Naive B cell (primary cell): ENCODE measurements around the gene DNAJB5. TPM values are rescaled to one million over a fixed set of nuclear protein-coding genes. Genes with fewer than 3 reads are reported as not detected.
A peak's percentile ranks its signal among the peaks of the same experiment; 100 is the strongest.

Experiments used
- ATAC-seq, 2 donors: fragments of 150-1000 bp; cut with Tn5 transposase; 2 replicates each; pipeline ENCODE4 v1.10.0; 2021; ENCODE audit warnings: low read depth in 2 of 2, mild to moderate bottlenecking in 2 of 2, moderate library complexity in 2 of 2
- DNase-seq: peaks from one replicate; pipeline ENCODE4 v3.0.0; 2022
- H3K27ac Mint-ChIP-seq, 6 donors: one replicate each; pipeline ENCODE4 v1.8.0; 2020 to 2022; ENCODE audit warnings: mild to moderate bottlenecking in 6 of 6, mixed read lengths in 6 of 6, moderate library complexity in 5 of 6, inconsistent platforms in 2 of 6
- H3K27me3 Mint-ChIP-seq, 3 donors: one replicate each; pipeline ENCODE4 v1.8.0; 2021 to 2022; ENCODE audit warnings: mixed read lengths in 3 of 3, mild to moderate bottlenecking in 1 of 3
- H3K36me3 Mint-ChIP-seq, 2 donors: one replicate each; pipeline ENCODE4 v1.8.0; 2020 to 2022; ENCODE audit warnings: mixed read lengths in 2 of 2, inconsistent platforms in 1 of 2, mild to moderate bottlenecking in 1 of 2
- H3K4me1 Mint-ChIP-seq, 3 donors: one replicate each; pipeline ENCODE4 v1.8.0; 2020 to 2022; ENCODE audit warnings: mixed read lengths in 3 of 3, inconsistent platforms in 1 of 3, mild to moderate bottlenecking in 1 of 3, moderate library complexity in 1 of 3
- H3K4me3 Mint-ChIP-seq, 8 donors: one replicate each; pipeline ENCODE4 v1.8.0; 2020 to 2022; ENCODE audit warnings: mild to moderate bottlenecking in 8 of 8, mixed read lengths in 8 of 8, moderate library complexity in 8 of 8, inconsistent platforms in 2 of 8
- H3K9me3 Mint-ChIP-seq, 7 donors: one replicate each; pipeline ENCODE4 v1.8.0; 2020 to 2022; ENCODE audit warnings: mixed read lengths in 7 of 7, mild to moderate bottlenecking in 5 of 7, inconsistent platforms in 2 of 7, moderate library complexity in 1 of 7
- polyA plus RNA-seq, 6 donors: library from polyadenylated mRNA; unstranded; fragments of 300-500 nt; fragmentation: Illumina TruSeq; gene quantifications; one replicate each; pipeline ENCODE4 v1.2.3, GENCODE V29; 2021; ENCODE audit warnings: low read depth in 6 of 6

Gene DNAJB5
- polyA plus RNA-seq, 6 donors from 2014 or later, result 0.31 to 1.9 (median 1.4) TPM; not detected in 1

GRCh38 chr9:34964458-34964857 is 25.1 kb upstream of the DNAJB5 start:
- Mint-ChIP-seq H3K9me3 (no peaks in the 10 kb centered on the region), H3K27ac (peak overlapping the region in 1 of 6 donors; percentile 14), H3K36me3 (peaks cover 0 to 2% of the 10 kb centered on the region in 2 donors), H3K4me1 (no peaks in the 10 kb centered on the region), H3K4me3 (no peak overlapping the region), H3K27me3 (peaks cover 53 to 87% (median 56%) of the 10 kb centered on the region in 3 donors)
- no peak for ATAC-seq
- no peak for DNase-seq

GRCh38 chr9:34971146-34971811 is 18.3 kb upstream of the DNAJB5 start:
- H3K4me3 Mint-ChIP-seq, result no peak overlapping the region
- H3K36me3 Mint-ChIP-seq, result peaks cover 0 to 6% of the 10 kb centered on the region in 2 donors
- DNase-seq (no peak), ATAC-seq (no peak)
- H3K27ac Mint-ChIP-seq, result peak overlapping the region in 1 of 6 donors; percentile 47
- H3K4me1 Mint-ChIP-seq, result no peaks in the 10 kb centered on the region
- H3K9me3 Mint-ChIP-seq, result no peaks in the 10 kb centered on the region
- H3K27me3 Mint-ChIP-seq, result peaks cover 50 to 68% (median 53%) of the 10 kb centered on the region in 3 donors

- H3K27ac Mint-ChIP-seq, result no peak overlapping the region
- peaks cover 35 to 55% (median 48%) of the 10 kb centered on the region in 3 donors for H3K27me3 Mint-ChIP-seq
- no peaks in the 10 kb centered on the region for H3K4me1 Mint-ChIP-seq
- DNase-seq (no peak), ATAC-seq (no peak)
- no peaks in the 10 kb centered on the region for H3K9me3 Mint-ChIP-seq
- H3K4me3 Mint-ChIP-seq, result no peak overlapping the region
- peaks cover 0 to 3% of the 10 kb centered on the region in 2 donors for H3K36me3 Mint-ChIP-seq
Measured at GRCh38 chr9:34974664-34975063, 14.9 kb upstream of the DNAJB5 start.

GRCh38 chr9:34976441-34976840 is 13.1 kb upstream of the DNAJB5 start:
- H3K27me3 Mint-ChIP-seq, result peaks cover 25 to 45% (median 35%) of the 10 kb centered on the region in 3 donors
- ATAC-seq (no peak), DNase-seq (no peak)
- no peak overlapping the region for H3K4me3 Mint-ChIP-seq
- H3K36me3 Mint-ChIP-seq, result no peaks in the 10 kb centered on the region
- no peak overlapping the region for H3K27ac Mint-ChIP-seq
- no peaks in the 10 kb centered on the region for H3K9me3 Mint-ChIP-seq
- H3K4me1 Mint-ChIP-seq, result peaks cover 0 to 3% (median 3%) of the 10 kb centered on the region in 3 donors

GRCh38 chr9:34976992-34977391 is 12.6 kb upstream of the DNAJB5 start:
- Mint-ChIP-seq H3K4me3 (no peak overlapping the region), H3K36me3 (no peaks in the 10 kb centered on the region), H3K27me3 (peaks cover 21 to 42% (median 32%) of the 10 kb centered on the region in 3 donors), H3K4me1 (peaks cover 0 to 8% (median 7%) of the 10 kb centered on the region in 3 donors), H3K9me3 (no peaks in the 10 kb centered on the region), H3K27ac (no peak overlapping the region)
- DNase-seq (no peak), ATAC-seq (no peak)

GRCh38 chr9:34980181-34980761 is 9.3 kb upstream of the DNAJB5 start:
- ATAC-seq (no peak), DNase-seq (no peak)
- Mint-ChIP-seq H3K4me1 (peaks cover 28 to 39% (median 36%) of the 10 kb centered on the region in 3 donors), H3K9me3 (no peaks in the 10 kb centered on the region), H3K27ac (no peak overlapping the region), H3K4me3 (no peak overlapping the region), H3K27me3 (peaks cover 5 to 23% (median 19%) of the 10 kb centered on the region in 3 donors), H3K36me3 (no peaks in the 10 kb centered on the region)

- H3K27ac Mint-ChIP-seq, result peak overlapping the region in 1 of 6 donors; percentile 22
- H3K4me1 Mint-ChIP-seq, result peaks cover 49 to 59% (median 54%) of the 10 kb centered on the region in 3 donors
- peaks cover 0 to 10% (median 9%) of the 10 kb centered on the region in 3 donors for H3K27me3 Mint-ChIP-seq
- H3K4me3 Mint-ChIP-seq, result peak overlapping the region in 5 of 8 donors; percentile 2 to 68 (median 49)
- no peaks in the 10 kb centered on the region for H3K9me3 Mint-ChIP-seq
- DNase-seq (no peak), ATAC-seq (no peak)
- H3K36me3 Mint-ChIP-seq, result no peaks in the 10 kb centered on the region
Measured at GRCh38 chr9:34982361-34982760, 7.2 kb upstream of the DNAJB5 start.

- H3K4me1 Mint-ChIP-seq, result peaks cover 54 to 67% (median 61%) of the 10 kb centered on the region in 3 donors
- H3K36me3 Mint-ChIP-seq, result no peaks in the 10 kb centered on the region
- H3K27ac Mint-ChIP-seq, result peak overlapping the region in 5 of 6 donors; percentile 35 to 90 (median 70)
- no peaks in the 10 kb centered on the region for H3K9me3 Mint-ChIP-seq
- peak overlapping the region in 6 of 8 donors; percentile 49 to 76 (median 70) for H3K4me3 Mint-ChIP-seq
- peaks cover 0 to 1% (median under 1%) of the 10 kb centered on the region in 3 donors for H3K27me3 Mint-ChIP-seq
- peak; percentile 51 for DNase-seq
- ATAC-seq, result peak; percentile 58 to 73
Measured at GRCh38 chr9:34983209-34983608, 6.3 kb upstream of the DNAJB5 start.

GRCh38 chr9:34984049-34984448 is 5.5 kb upstream of the DNAJB5 start:
- peak overlapping the region in 1 of 6 donors; percentile 87 for H3K27ac Mint-ChIP-seq
- H3K4me1 Mint-ChIP-seq, result peaks cover 61 to 75% (median 68%) of the 10 kb centered on the region in 3 donors
- no peak for DNase-seq
- no peaks in the 10 kb centered on the region for H3K9me3 Mint-ChIP-seq
- no peaks in the 10 kb centered on the region for H3K27me3 Mint-ChIP-seq
- ATAC-seq, result no peak
- no peaks in the 10 kb centered on the region for H3K36me3 Mint-ChIP-seq
- H3K4me3 Mint-ChIP-seq, result peak overlapping the region in 4 of 8 donors; percentile 8 to 68 (median 48)

- Mint-ChIP-seq H3K9me3 (no peaks in the 10 kb centered on the region), H3K4me3 (peak overlapping the region in 6 of 8 donors; percentile 9 to 93 (median 50)), H3K4me1 (peaks cover 67 to 83% (median 71%) of the 10 kb centered on the region in 3 donors), H3K36me3 (no peaks in the 10 kb centered on the region), H3K27ac (peak overlapping the region in 3 of 6 donors; percentile 49 to 93 (median 89)), H3K27me3 (no peaks in the 10 kb centered on the region)
- ATAC-seq (no peak), DNase-seq (peak; percentile 42)
Measured at GRCh38 chr9:34985311-34985899, 4.1 kb upstream of the DNAJB5 start.

- no peaks in the 10 kb centered on the region for H3K27me3 Mint-ChIP-seq
- peaks cover 74 to 89% (median 76%) of the 10 kb centered on the region in 3 donors for H3K4me1 Mint-ChIP-seq
- H3K27ac Mint-ChIP-seq, result peak overlapping the region; percentile 40 to 94 (median 68)
- H3K9me3 Mint-ChIP-seq, result no peaks in the 10 kb centered on the region
- H3K36me3 Mint-ChIP-seq, result no peaks in the 10 kb centered on the region
- DNase-seq, result peak; percentile 67
- peak overlapping the region in 4 of 8 donors; percentile 26 to 93 (median 46) for H3K4me3 Mint-ChIP-seq
- ATAC-seq, result peak; percentile 6 to 11
Measured at GRCh38 chr9:34986540-34987047, 3.0 kb upstream of the DNAJB5 start.

- H3K9me3 Mint-ChIP-seq, result no peaks in the 10 kb centered on the region
- ATAC-seq (no peak), DNase-seq (no peak)
- H3K4me3 Mint-ChIP-seq, result peak overlapping the region; percentile 26 to 93 (median 42)
- H3K27ac Mint-ChIP-seq, result peak overlapping the region in 5 of 6 donors; percentile 40 to 93 (median 63)
- peaks cover 68 to 82% (median 72%) of the 10 kb centered on the region in 3 donors for H3K4me1 Mint-ChIP-seq
- H3K36me3 Mint-ChIP-seq, result no peaks in the 10 kb centered on the region
- no peaks in the 10 kb centered on the region for H3K27me3 Mint-ChIP-seq
Measured at GRCh38 chr9:34987160-34987901, 2.2 kb upstream of the DNAJB5 start.
